GM12801 (cell line): ENCODE data around the gene ARID5B.

Experiments
- CTCF ChIP-seq: IDR thresholded peaks from one replicate; pipeline ENCODE4 v1.5.1; 2011; ENCODE audit warnings: control low read depth; ENCODE audit not compliant: insufficient read length; ENCODE audit errors: extremely low read depth

ARID5B gene

DNA sequence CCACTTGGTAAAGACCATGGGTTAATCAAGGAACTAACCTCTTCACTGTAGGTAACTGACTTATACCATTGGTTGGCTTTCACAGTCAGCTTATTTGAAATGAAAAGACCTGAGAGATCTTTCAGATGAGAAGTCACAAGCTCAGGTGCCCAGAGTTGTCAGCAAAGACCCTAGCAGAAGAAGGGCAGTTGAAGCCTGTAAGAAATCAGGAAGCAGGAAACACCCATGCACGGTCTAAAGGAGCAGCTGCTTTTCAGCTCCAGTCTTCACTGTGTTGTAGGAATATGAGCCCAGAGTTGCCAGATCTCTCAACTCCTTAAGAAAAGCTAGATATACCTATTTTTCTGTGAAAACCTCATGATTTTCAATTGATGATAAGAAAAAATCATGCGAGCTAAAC is 130.0 kb downstream of the ARID5B start:
- TF ChIP-seq CTCF, result no peak

DNA sequence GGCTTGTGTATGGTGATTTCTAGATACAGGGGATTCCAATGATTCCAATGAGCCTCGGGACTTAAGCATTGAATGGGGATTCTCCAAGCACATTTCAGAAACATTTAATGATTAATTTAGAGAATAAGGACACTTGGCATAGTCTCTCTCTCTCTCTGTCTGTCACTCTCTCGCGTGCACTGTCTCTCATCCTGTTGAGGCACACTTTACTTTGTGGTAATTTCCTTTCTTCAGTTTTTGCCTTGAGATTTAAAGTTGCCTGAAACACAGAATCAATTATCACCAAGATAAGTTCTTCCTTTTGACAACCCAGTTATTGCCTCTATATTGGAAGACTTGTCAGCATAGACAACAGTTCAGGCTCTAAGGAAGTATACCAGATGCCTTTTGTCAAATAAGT is 131.6 kb downstream of the ARID5B start:
- no peak for TF ChIP-seq CTCF

GRCh38 chr10:62034096-62034640 is 132.7 kb downstream of the ARID5B start:
- TF ChIP-seq CTCF, result no peak

- TF ChIP-seq CTCF, result no peak
These were observed 134.9 kb downstream of the ARID5B start for GRCh38 chr10:62036186-62037081.

GRCh38 chr10:62037166-62037831 is 135.8 kb downstream of the ARID5B start:
- no peak for TF ChIP-seq CTCF

DNA sequence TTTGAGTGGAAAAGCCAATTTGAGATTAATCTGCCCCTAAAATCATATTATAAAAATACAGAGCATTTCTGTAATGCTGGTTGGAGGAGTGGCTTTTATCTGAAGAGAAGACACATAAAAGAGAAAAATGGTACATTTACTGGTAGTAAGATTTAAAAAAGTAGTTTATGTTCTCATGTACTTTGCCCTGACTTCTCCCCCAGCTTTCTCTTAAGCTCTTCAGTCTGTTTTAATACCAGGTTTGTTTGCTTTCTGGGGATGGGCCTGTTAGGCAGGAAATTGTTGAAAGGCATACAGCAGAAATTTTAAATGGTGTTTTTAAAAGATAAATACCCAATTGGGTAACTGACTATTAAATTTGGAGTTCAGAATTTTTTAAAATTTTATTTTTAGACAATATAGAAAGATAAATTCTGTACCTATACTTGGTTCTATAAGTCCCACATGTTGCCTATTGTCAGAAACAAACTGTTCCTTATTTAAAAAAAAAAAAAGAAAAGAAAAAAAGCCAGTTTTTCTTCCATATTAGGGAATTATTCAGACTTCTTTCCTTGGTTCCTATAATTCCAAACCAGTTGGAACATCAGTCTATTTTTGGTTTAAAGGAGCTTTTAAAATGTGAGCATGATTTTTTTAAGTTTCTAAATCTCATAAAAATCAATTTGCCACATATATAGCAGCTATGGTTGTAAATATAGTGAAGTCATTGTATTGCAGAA is 136.6 kb downstream of the ARID5B start:
- TF ChIP-seq CTCF, result no peak

GRCh38 chr10:62038609-62039190 is 137.2 kb downstream of the ARID5B start:
- TF ChIP-seq CTCF, result no peak
